ENCODE measurements around the gene TSPAN7.

Gene TSPAN7

DNA sequence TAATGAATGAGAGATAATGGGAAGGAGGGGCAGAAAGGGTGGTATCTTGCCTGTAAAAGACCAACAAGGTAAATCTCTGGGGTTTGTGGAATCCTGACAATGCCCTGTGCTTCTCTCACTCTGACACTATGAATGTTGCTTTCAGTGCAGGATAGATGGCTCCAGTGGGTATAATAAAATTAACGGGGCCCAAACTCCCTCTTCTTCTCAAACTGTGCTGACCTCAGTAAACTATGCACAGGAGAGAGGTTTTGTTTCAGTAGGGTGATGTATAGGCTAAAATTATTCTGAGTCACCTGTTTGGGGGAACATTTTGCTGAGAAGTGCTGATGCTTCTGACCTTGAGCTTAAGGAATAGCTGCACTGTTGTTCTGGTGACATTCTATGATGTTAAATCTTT is 82.6 kb downstream of the TSPAN7 start:
- no peak for TF ChIP-seq GATA3 (IDR thresholded peaks at IDR 0.05; ENCODE audit: low read depth, low read length)

DNA sequence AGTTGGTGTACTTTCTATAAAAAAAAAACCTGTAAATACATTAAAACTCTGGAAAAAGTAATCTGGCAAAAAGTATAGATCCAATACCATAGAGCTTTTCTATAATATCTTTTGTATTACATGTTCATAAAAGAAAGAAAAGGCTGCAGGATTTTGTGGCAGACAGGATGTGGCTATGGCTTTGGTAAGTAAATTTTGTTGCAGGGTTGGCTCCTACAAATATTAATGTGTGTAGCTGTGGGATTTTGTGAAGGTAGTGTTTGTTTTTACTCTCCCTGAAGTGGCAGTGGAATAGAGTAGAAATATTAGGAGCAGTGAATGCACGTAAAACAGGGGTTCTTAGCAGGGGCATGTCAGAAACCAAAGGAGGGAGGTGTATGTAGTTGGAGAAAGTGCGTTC is 84.8 kb downstream of the TSPAN7 start:
- TF ChIP-seq GATA3 (IDR thresholded peaks at IDR 0.05; ENCODE audit: low read depth, low read length) (no peak), GATA2 (IDR thresholded peaks at IDR 0.05; ENCODE audit: low read depth, low read length) (no peak)

GRCh38 chrX:38649221-38649620 is 87.9 kb downstream of the TSPAN7 start:
- TF ChIP-seq GATA2 (IDR thresholded peaks at IDR 0.05; ENCODE audit: low read depth, low read length) (no peak), GATA3 (IDR thresholded peaks at IDR 0.05; ENCODE audit: low read depth, low read length) (no peak)

GRCh38 chrX:38649674-38650647 is 88.6 kb downstream of the TSPAN7 start:
- TF ChIP-seq GATA2 (IDR thresholded peaks at IDR 0.05; ENCODE audit: low read depth, low read length) (no peak), GATA3 (IDR thresholded peaks at IDR 0.05; ENCODE audit: low read depth, low read length) (no peak)

- TF ChIP-seq GATA2 (IDR thresholded peaks at IDR 0.05; ENCODE audit: low read depth, low read length) = no peak
- no peak for TF ChIP-seq GATA3 (IDR thresholded peaks at IDR 0.05; ENCODE audit: low read depth, low read length)
Observed at GRCh38 chrX:38651625-38652601, 90.6 kb downstream of the TSPAN7 start.

GRCh38 chrX:38652934-38653442 is 91.6 kb downstream of the TSPAN7 start:
- no peak for TF ChIP-seq GATA3 (IDR thresholded peaks at IDR 0.05; ENCODE audit: low read depth, low read length)
- TF ChIP-seq GATA2 (IDR thresholded peaks at IDR 0.05; ENCODE audit: low read depth, low read length) = no peak

GRCh38 chrX:38654302-38654701 is 93.0 kb downstream of the TSPAN7 start:
- TF ChIP-seq GATA3 (IDR thresholded peaks at IDR 0.05; ENCODE audit: low read depth, low read length) (no peak), GATA2 (IDR thresholded peaks at IDR 0.05; ENCODE audit: low read depth, low read length) (no peak)

GRCh38 chrX:38656350-38656915 is 95.1 kb downstream of the TSPAN7 start:
- TF ChIP-seq GATA2 (IDR thresholded peaks at IDR 0.05; ENCODE audit: low read depth, low read length) = no peak
- no peak for TF ChIP-seq GATA3 (IDR thresholded peaks at IDR 0.05; ENCODE audit: low read depth, low read length)

- TF ChIP-seq GATA2 (IDR thresholded peaks at IDR 0.05; ENCODE audit: low read depth, low read length) (no peak), GATA3 (IDR thresholded peaks at IDR 0.05; ENCODE audit: low read depth, low read length) (no peak)
Observed at GRCh38 chrX:38657562-38657961, 96.2 kb downstream of the TSPAN7 start.

DNA sequence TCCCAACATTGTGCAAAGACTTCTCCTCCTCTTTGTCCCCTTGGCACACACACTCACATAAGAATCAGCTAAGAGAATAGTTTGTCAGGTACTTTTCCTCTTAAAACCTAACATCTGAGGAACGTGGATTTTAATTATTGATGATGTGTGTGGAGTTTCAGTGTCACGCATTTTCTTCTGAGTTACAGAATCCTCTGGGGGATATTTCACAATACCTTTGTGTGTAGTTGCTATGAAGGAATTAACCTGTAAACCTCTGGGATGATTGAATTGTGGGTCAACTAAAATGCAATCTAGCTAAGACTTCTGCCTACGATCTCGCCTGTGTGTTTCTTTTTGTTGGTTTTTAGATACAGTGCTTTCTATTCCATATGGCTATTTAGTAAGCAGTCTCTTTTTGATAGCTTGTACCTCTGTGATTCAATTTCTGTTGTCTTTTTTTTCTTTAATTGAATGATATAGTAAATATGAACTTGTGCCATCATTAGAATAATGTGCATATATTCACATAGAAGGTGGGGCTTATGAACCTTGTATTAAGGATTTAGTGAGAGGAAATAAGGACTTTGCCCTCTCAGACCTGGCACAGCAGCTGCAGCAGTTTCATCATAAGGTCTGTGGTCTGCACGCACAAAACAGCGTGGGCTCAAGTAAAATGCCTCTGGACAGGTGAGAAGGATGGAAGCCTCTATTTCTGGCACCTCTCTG is 99.2 kb downstream of the TSPAN7 start:
- TF ChIP-seq GATA3 (IDR thresholded peaks at IDR 0.05; ENCODE audit: low read depth, low read length) = no peak
- TF ChIP-seq GATA2 (IDR thresholded peaks at IDR 0.05; ENCODE audit: low read depth, low read length) = no peak

DNA sequence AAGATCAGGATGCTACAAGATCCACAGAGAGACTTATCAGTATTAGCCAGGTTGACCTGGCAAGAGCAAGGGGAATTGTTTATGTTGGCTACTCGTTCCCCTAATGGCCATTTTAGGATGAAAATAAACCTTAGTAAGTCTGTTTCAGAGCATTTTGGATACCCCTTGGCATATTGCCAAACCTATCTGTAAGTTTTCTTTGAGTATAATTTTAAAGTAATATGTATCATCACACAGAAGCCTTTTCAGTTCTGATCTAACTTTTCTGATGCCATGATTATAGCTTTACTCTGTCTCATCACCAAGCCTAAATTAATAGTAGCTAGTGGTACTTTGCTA is 99.7 kb downstream of the TSPAN7 start:
- no peak for TF ChIP-seq GATA2 (IDR thresholded peaks at IDR 0.05; ENCODE audit: low read depth, low read length)
- TF ChIP-seq GATA3 (IDR thresholded peaks at IDR 0.05; ENCODE audit: low read depth, low read length) = no peak

DNA sequence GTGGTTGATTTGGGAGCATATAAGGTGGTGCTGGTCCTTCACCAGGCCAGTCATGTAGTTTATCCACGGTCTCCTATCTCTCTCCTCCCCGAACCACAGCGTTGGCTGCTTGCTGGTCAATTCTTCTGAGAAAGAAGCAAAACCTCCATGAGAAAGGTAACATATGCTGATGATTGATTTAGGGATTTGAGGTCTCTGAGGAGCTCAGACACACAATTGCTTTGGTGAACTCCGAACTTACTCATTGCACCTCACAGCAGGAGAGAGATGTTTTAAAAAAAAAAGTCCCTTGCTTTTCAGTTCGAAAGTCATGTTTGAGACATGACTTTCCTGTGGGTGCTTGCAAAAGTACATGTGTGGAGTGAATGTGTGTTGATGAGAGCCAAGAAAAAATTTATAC is 100.2 kb downstream of the TSPAN7 start:
- TF ChIP-seq GATA3 (IDR thresholded peaks at IDR 0.05; ENCODE audit: low read depth, low read length) = no peak
- TF ChIP-seq GATA2 (IDR thresholded peaks at IDR 0.05; ENCODE audit: low read depth, low read length) = no peak

- TF ChIP-seq GATA3 (IDR thresholded peaks at IDR 0.05; ENCODE audit: low read depth, low read length) (no peak), GATA2 (IDR thresholded peaks at IDR 0.05; ENCODE audit: low read depth, low read length) (no peak)
Observed at GRCh38 chrX:38662640-38663039, 101.3 kb downstream of the TSPAN7 start.

Data from SH-SY5Y (cell line).